Measurements from ENCODE around the gene AHNAK2. TPM values are rescaled to one million over a fixed set of nuclear protein-coding genes. Genes with fewer than 3 reads are reported as not detected.

Gene AHNAK2
- total RNA-seq, 1 donor from 2014 or later = 2.0 TPM

DNA sequence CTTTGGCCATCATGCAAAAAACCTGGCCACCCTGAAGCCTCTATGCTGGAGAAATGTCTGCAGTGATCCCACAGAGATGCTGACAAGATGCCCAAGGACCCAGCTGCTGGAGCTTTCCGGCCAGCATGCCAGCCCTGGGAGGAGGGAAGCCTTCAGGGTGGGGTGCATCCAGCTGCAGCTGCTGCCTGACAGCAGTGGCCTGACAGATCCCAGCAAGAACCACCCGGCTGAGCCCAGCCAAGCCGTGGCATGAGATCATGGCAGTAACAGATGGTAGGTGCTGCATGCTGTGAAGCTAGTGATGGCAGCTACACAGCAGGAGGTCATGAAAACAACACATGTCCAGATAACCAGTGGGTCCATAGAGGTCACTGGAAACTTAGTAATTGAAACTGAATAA is 21.2 kb upstream of the AHNAK2 start:
- H3K4me3 Mint-ChIP-seq = no peak overlapping the region
- peaks cover 10% of the 10 kb centered on the region for H3K36me3 Mint-ChIP-seq
- H3K27ac Mint-ChIP-seq = no peak overlapping the region
- TF ChIP-seq CTCF (conservative IDR thresholded peaks at IDR 0.05) = no peak
- DNase-seq (ENCODE audit: extremely low spot score, unreplicated experiment) = no peak
- H3K4me1 Mint-ChIP-seq (ENCODE audit: unreplicated experiment) = no peaks in the 10 kb centered on the region
- no peaks in the 10 kb centered on the region for H3K9me3 Mint-ChIP-seq
- no peaks in the 10 kb centered on the region for H3K27me3 Mint-ChIP-seq

DNA sequence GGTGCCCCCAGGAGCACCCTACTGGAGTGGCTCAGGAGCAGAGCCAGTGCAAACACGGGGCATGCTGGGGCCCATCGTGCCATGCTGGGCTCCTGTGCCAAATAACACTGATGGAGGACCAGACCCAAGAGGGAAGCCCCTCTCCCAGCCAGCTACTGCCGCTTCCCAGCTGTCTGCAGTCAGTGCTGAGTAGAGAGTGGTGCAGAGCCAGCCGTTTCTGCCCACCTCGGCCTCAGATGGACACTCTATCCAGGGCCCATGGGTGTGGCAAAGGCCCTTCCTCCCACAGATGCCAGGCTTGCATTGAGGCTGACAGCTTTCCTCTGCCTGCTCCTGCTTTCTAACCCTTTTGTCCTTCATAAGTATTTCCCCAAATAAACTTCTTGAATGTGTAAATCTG is 20.6 kb upstream of the AHNAK2 start:
- Mint-ChIP-seq H3K27me3 (no peaks in the 10 kb centered on the region), H3K27ac (no peak overlapping the region)
- TF ChIP-seq CTCF (conservative IDR thresholded peaks at IDR 0.05) = no peak

DNA sequence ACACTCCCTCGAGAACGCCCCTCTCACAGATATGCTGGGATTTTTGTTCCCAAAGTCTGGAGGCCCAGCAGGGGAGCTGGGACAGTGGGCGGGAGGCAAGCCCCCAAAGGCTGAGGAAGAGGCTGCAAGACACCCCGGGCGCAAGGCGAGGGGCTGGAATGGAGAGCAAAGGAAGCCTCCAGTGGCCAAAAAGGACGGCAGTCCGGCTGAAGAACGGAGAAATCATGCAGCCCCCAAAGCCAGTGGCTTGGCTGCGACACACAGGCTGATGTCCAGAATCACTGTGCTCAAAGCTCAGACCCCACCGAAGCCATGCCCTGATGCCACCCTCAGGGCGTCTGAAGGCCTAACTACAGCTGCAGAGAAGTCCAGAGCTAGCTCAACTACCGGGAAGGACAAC is 18.3 kb upstream of the AHNAK2 start:
- H3K36me3 Mint-ChIP-seq = peaks cover 22% of the 10 kb centered on the region
- H3K4me3 Mint-ChIP-seq = no peak overlapping the region
- no peak overlapping the region for H3K27ac Mint-ChIP-seq
- H3K9me3 Mint-ChIP-seq = no peaks in the 10 kb centered on the region
- no peak for DNase-seq (ENCODE audit: extremely low spot score, unreplicated experiment)
- H3K27me3 Mint-ChIP-seq = no peaks in the 10 kb centered on the region
- H3K4me1 Mint-ChIP-seq (ENCODE audit: unreplicated experiment) = no peaks in the 10 kb centered on the region
- no peak for TF ChIP-seq CTCF (conservative IDR thresholded peaks at IDR 0.05)

More for the DNA sequence above, 20.6 kb upstream of the AHNAK2 start:
- no peak for DNase-seq (ENCODE audit: extremely low spot score, unreplicated experiment)
- Mint-ChIP-seq H3K9me3 (no peaks in the 10 kb centered on the region), H3K4me1 (ENCODE audit: unreplicated experiment) (no peaks in the 10 kb centered on the region), H3K36me3 (peaks cover 10% of the 10 kb centered on the region), H3K4me3 (no peak overlapping the region)

- no peak for TF ChIP-seq CTCF (conservative IDR thresholded peaks at IDR 0.05)
- no peaks in the 10 kb centered on the region for H3K4me1 Mint-ChIP-seq (ENCODE audit: unreplicated experiment)
- H3K4me3 Mint-ChIP-seq = no peak overlapping the region
- DNase-seq (ENCODE audit: extremely low spot score, unreplicated experiment) = no peak
- H3K9me3 Mint-ChIP-seq = no peaks in the 10 kb centered on the region
- H3K27ac Mint-ChIP-seq = no peak overlapping the region
- peaks cover 22% of the 10 kb centered on the region for H3K36me3 Mint-ChIP-seq
- no peaks in the 10 kb centered on the region for H3K27me3 Mint-ChIP-seq
These were observed 17.9 kb upstream of the AHNAK2 start for GRCh38 chr14:104996032-104996431.

DNA sequence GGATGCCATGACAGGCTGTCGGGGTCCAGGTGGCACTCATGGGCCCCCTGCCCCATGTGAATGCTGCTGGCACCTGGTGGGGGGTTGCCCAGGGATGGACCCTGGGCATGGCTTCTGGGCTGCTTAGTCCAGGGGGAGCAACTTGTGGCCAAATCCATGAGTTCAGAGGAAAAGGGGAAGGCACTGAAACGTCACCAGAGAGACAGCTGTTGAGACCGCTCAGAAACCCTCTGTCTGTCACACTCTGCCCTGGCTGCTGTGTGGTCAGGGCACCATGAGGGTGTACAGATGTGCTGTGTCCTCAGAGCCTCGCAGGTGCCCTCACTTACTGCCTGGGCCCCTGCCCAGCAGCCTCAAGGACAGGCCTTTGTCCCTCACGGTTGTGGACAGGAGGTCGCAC is 16.8 kb upstream of the AHNAK2 start:
- H3K36me3 Mint-ChIP-seq = peaks cover 21% of the 10 kb centered on the region
- DNase-seq (ENCODE audit: extremely low spot score, unreplicated experiment) = no peak
- no peaks in the 10 kb centered on the region for H3K9me3 Mint-ChIP-seq
- H3K4me1 Mint-ChIP-seq (ENCODE audit: unreplicated experiment) = no peaks in the 10 kb centered on the region
- H3K4me3 Mint-ChIP-seq = no peak overlapping the region
- no peaks in the 10 kb centered on the region for H3K27me3 Mint-ChIP-seq
- no peak for TF ChIP-seq CTCF (conservative IDR thresholded peaks at IDR 0.05)
- H3K27ac Mint-ChIP-seq = no peak overlapping the region
